Sigmoid colon (tissue), 4 donors: ENCODE data around the gene JAG1.

ENCODE experiments used
- EP300 ChIP-seq, 4 donors: sonication (generic); formaldehyde crosslinking; IDR thresholded peaks; one replicate each; pipeline ENCODE4 v1.6.1; 2017; ENCODE audit warnings: antibody characterized with exemption in 4 of 4
- POLR2A ChIP-seq, 2 donors: fragments of 450-650 bp; IDR thresholded peaks; one replicate each; pipeline ENCODE4 v1.6.1; 2016; ENCODE audit warnings: antibody characterized with exemption in 2 of 2, mild to moderate bottlenecking in 2 of 2, moderate library complexity in 2 of 2
- POLR2AphosphoS5 ChIP-seq, 4 donors: sonication (generic); formaldehyde crosslinking; IDR thresholded peaks; one replicate each; pipeline ENCODE4 v1.6.1; 2017; ENCODE audit warnings: antibody characterized with exemption in 4 of 4
- TF ChIP-seq, protein P1 (sequence below), 4 experiments: fragments of 450-650 bp in 3 of 4; fragments of 200-600 bp in 1 of 4; IDR thresholded peaks; one replicate each; pipeline ENCODE4 v1.5.1; 2016 to 2019; ENCODE audit warnings: antibody characterized with exemption in 4 of 4, mild to moderate bottlenecking in 3 of 4, moderate library complexity in 2 of 4

DNA sequence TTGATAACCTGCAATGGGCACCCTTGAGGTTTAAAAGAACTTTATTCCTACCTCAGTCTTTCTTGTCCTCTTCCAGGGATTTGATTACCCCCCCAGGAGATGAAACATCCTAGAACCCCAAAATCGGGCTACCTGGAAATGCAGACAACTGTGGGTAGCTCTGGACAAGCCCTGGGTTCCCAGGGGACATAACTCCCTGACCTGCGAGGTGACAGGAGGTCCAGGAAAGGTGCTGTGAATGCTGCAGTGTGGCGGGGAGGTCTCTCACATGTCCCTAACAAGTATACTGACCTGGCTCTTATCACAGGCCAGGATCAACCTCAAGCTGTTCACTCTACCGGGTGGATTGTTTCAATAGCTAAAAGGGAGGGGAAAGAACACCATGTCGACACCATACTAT, 11.6 kb downstream of the JAG1 start:
- no peak for TF ChIP-seq POLR2AphosphoS5 (IDR thresholded peaks at IDR 0.05)
- TF ChIP-seq, protein P1, sequence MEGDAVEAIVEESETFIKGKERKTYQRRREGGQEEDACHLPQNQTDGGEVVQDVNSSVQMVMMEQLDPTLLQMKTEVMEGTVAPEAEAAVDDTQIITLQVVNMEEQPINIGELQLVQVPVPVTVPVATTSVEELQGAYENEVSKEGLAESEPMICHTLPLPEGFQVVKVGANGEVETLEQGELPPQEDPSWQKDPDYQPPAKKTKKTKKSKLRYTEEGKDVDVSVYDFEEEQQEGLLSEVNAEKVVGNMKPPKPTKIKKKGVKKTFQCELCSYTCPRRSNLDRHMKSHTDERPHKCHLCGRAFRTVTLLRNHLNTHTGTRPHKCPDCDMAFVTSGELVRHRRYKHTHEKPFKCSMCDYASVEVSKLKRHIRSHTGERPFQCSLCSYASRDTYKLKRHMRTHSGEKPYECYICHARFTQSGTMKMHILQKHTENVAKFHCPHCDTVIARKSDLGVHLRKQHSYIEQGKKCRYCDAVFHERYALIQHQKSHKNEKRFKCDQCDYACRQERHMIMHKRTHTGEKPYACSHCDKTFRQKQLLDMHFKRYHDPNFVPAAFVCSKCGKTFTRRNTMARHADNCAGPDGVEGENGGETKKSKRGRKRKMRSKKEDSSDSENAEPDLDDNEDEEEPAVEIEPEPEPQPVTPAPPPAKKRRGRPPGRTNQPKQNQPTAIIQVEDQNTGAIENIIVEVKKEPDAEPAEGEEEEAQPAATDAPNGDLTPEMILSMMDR (IDR thresholded peaks at IDR 0.05) = no peak
- no peak for TF ChIP-seq POLR2A (IDR thresholded peaks at IDR 0.05)
- TF ChIP-seq EP300 (IDR thresholded peaks at IDR 0.05) = no peak
